HepG2 (cell line): ENCODE data around the gene DMKN. TPM values are rescaled to one million over a fixed set of nuclear protein-coding genes. Genes with fewer than 3 reads are reported as not detected.

Experiments
- AGO2 ChIP-seq: fragments of 200-400 bp; formaldehyde crosslinking; optimal IDR thresholded peaks from 2 replicates; pipeline ENCODE3; 2017; ENCODE audit warnings: mild to moderate bottlenecking, low read depth, low read length, moderate library complexity
- AHR ChIP-seq: IDR thresholded peaks from 2 replicates; pipeline ENCODE4 v1.6.1; 2018; ENCODE audit warnings: missing genetic modification reagents, missing compliant biosample characterization
- BORCS8-MEF2B ChIP-seq: sonication (generic); formaldehyde crosslinking; IDR thresholded peaks from 2 replicates; pipeline ENCODE4 v1.8.0; 2022; ENCODE audit warnings: mild to moderate bottlenecking, missing genetic modification reagents
- FOXO4 ChIP-seq: sonication (generic); formaldehyde crosslinking; conservative IDR thresholded peaks from 2 replicates; pipeline ENCODE4 v1.8.1; 2023; ENCODE audit warnings: missing genetic modification reagents
- KDM3A ChIP-seq: IDR thresholded peaks from 2 replicates; pipeline ENCODE4 v1.6.1; 2018; ENCODE audit warnings: low read depth, missing compliant biosample characterization
- KLF12 ChIP-seq: sonication (generic); formaldehyde crosslinking; IDR thresholded peaks from 2 replicates; pipeline ENCODE4 v1.4.0; 2020; ENCODE audit warnings: missing genetic modification reagents, borderline replicate concordance
- MLLT10 ChIP-seq: sonication (generic); formaldehyde crosslinking; IDR thresholded peaks from 2 replicates; pipeline ENCODE4 v1.4.0; 2020; ENCODE audit warnings: missing genetic modification reagents
- NPAS2 ChIP-seq: sonication (generic); formaldehyde crosslinking; IDR thresholded peaks from 2 replicates; pipeline ENCODE4 v1.8.0; 2022; ENCODE audit warnings: mild to moderate bottlenecking, missing genetic modification reagents, borderline replicate concordance
- PAF1 ChIP-seq: IDR thresholded peaks from 2 replicates; pipeline ENCODE4 v1.6.1; 2016; ENCODE audit warnings: missing genetic modification reagents, missing compliant biosample characterization
- RAD21 ChIP-seq: fragments of 450-650 bp; formaldehyde crosslinking; IDR thresholded peaks from 2 replicates; pipeline ENCODE4 v1.5.0; 2020; ENCODE audit warnings: mild to moderate bottlenecking
- SETDB1 ChIP-seq: sonication (generic); formaldehyde crosslinking; IDR thresholded peaks from 2 replicates; pipeline ENCODE4 v1.5.1; 2020; ENCODE audit warnings: missing genetic modification reagents, mild to moderate bottlenecking, borderline replicate concordance
- TBL1XR1 ChIP-seq: fragments of 150-350 bp; IDR thresholded peaks from 2 replicates; pipeline ENCODE4 v1.6.1; 2014; ENCODE audit warnings: borderline replicate concordance, low read length; ENCODE audit not compliant: partially characterized antibody
- TGIF2 ChIP-seq: IDR thresholded peaks from 2 replicates; pipeline ENCODE4 v1.6.1; 2016; ENCODE audit warnings: control low read depth, missing compliant biosample characterization
- ZFY ChIP-seq: sonication (generic); formaldehyde crosslinking; IDR thresholded peaks from 2 replicates; pipeline ENCODE4 v1.4.0; 2020; ENCODE audit warnings: missing genetic modification reagents
- ZNF230 ChIP-seq: sonication (generic); formaldehyde crosslinking; IDR thresholded peaks from 2 replicates; pipeline ENCODE4 v1.4.0; 2020; ENCODE audit warnings: mild to moderate bottlenecking, missing genetic modification reagents
- ZNF430 ChIP-seq: sonication (generic); formaldehyde crosslinking; IDR thresholded peaks from 2 replicates; pipeline ENCODE4 v1.9.0; 2021; ENCODE audit warnings: mild to moderate bottlenecking, missing genetic modification reagents
- ZNF639 ChIP-seq: conservative IDR thresholded peaks from 2 replicates; pipeline ENCODE4 v1.6.1; 2018; ENCODE audit warnings: missing genetic modification reagents
- polyA plus RNA-seq, 8 experiments: library from polyadenylated mRNA; depleted of rRNA in 3 of 8; stranded (reverse) in 7 of 8; unstranded in 1 of 8; fragments of >200 nt; fragmentation: Illumina TruSeq in 4 of 8; extraction: Trizol in 4 of 8; gene quantifications; 2 replicates each; pipeline versions ENCODE4 v1.2.1 to v1.2.3, GENCODE V29; 2011 to 2016; ENCODE audit warnings: low read depth in 4 of 8, missing spikeins in 1 of 8, mixed read lengths in 1 of 8; ENCODE audit not compliant: insufficient read depth in 1 of 8
- total RNA-seq, 5 experiments: library from RNA; depleted of rRNA; stranded (reverse); fragments of >200 nt; fragmentation: Illumina TruSeq; extraction: Trizol; gene quantifications; 2 replicates each; pipeline ENCODE4 v1.2.3, GENCODE V29; 2016; ENCODE audit warnings: low read depth in 1 of 5
- TF ChIP-seq, protein P1 (sequence below): IDR thresholded peaks from 2 replicates; pipeline ENCODE4 v1.6.1; 2016; ENCODE audit warnings: low read depth, missing genetic modification reagents, missing compliant biosample characterization

DMKN gene
- total and polyA plus RNA-seq, 2 of the 13 experiments (the other 11 are each of a cell fraction or from before 2014, with no cell fraction given): 50.8 to 57.1 TPM

GRCh38 chr19:35545001-35545854, 31.8 kb upstream of the DMKN start, which contains the start of gene TMEM147 (continued):
- TF ChIP-seq FOXO4 (CRISPR knock-in tag) (no peak), TGIF2 (CRISPR knock-in tag) (peak; percentile 90), NPAS2 (CRISPR knock-in tag) (no peak), BORCS8-MEF2B (CRISPR knock-in tag) (peak; percentile 51), AGO2 (peak; percentile 49), ZFY (peak; percentile 99), ZNF430 (CRISPR knock-in tag) (no peak; the same call in 1 of the 2 replicates), ZNF639 (CRISPR knock-in tag) (no peak; the same call in 1 of the 2 replicates), KLF12 (CRISPR knock-in tag) (peak; percentile 66; the same call in 1 of the 2 replicates), KDM3A (CRISPR knock-in tag) (no peak), ZNF230 (no peak), TBL1XR1 (peak; percentile 47), AHR (CRISPR knock-in tag) (no peak; the same call in 1 of the 2 replicates), MLLT10 (CRISPR knock-in tag) (no peak), SETDB1 (CRISPR knock-in tag) (no peak), RAD21 (CRISPR knock-in tag) (0 out of 2 replicates have a peak, but pooled peaks have one; percentile 14), PAF1 (CRISPR knock-in tag) (no peak)
- TF ChIP-seq, protein P1, sequence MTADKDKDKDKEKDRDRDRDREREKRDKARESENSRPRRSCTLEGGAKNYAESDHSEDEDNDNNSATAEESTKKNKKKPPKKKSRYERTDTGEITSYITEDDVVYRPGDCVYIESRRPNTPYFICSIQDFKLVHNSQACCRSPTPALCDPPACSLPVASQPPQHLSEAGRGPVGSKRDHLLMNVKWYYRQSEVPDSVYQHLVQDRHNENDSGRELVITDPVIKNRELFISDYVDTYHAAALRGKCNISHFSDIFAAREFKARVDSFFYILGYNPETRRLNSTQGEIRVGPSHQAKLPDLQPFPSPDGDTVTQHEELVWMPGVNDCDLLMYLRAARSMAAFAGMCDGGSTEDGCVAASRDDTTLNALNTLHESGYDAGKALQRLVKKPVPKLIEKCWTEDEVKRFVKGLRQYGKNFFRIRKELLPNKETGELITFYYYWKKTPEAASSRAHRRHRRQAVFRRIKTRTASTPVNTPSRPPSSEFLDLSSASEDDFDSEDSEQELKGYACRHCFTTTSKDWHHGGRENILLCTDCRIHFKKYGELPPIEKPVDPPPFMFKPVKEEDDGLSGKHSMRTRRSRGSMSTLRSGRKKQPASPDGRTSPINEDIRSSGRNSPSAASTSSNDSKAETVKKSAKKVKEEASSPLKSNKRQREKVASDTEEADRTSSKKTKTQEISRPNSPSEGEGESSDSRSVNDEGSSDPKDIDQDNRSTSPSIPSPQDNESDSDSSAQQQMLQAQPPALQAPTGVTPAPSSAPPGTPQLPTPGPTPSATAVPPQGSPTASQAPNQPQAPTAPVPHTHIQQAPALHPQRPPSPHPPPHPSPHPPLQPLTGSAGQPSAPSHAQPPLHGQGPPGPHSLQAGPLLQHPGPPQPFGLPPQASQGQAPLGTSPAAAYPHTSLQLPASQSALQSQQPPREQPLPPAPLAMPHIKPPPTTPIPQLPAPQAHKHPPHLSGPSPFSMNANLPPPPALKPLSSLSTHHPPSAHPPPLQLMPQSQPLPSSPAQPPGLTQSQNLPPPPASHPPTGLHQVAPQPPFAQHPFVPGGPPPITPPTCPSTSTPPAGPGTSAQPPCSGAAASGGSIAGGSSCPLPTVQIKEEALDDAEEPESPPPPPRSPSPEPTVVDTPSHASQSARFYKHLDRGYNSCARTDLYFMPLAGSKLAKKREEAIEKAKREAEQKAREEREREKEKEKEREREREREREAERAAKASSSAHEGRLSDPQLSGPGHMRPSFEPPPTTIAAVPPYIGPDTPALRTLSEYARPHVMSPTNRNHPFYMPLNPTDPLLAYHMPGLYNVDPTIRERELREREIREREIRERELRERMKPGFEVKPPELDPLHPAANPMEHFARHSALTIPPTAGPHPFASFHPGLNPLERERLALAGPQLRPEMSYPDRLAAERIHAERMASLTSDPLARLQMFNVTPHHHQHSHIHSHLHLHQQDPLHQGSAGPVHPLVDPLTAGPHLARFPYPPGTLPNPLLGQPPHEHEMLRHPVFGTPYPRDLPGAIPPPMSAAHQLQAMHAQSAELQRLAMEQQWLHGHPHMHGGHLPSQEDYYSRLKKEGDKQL: no peak
